Measurements from ENCODE around the gene TNNI3.
A peak's percentile ranks its signal among the peaks of the same experiment; 100 is the strongest.

DNA sequence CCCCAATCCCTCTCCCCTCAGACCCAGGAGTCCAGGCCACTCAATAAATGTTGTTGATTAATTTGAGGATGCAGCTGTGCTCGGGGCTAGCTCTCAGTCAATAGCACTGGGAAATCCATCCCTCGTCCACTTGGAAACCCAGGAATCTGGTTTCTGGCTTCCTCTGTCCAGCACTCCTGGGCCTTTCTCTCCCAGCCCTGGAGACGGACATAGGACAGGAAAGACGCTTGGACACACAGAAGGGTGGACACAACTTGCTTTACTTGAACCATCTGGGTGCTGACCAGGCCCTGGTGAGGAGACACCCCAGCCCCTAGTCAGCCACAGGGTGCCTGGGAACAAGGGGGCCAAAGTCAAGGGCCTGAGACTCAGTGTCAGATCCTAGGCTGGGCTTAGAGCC lies 891 bp upstream of the TNNI3 start:
- TF ChIP-seq, protein P1, sequence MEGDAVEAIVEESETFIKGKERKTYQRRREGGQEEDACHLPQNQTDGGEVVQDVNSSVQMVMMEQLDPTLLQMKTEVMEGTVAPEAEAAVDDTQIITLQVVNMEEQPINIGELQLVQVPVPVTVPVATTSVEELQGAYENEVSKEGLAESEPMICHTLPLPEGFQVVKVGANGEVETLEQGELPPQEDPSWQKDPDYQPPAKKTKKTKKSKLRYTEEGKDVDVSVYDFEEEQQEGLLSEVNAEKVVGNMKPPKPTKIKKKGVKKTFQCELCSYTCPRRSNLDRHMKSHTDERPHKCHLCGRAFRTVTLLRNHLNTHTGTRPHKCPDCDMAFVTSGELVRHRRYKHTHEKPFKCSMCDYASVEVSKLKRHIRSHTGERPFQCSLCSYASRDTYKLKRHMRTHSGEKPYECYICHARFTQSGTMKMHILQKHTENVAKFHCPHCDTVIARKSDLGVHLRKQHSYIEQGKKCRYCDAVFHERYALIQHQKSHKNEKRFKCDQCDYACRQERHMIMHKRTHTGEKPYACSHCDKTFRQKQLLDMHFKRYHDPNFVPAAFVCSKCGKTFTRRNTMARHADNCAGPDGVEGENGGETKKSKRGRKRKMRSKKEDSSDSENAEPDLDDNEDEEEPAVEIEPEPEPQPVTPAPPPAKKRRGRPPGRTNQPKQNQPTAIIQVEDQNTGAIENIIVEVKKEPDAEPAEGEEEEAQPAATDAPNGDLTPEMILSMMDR (IDR thresholded peaks at IDR 0.05 in 2 of 3, conservative IDR thresholded peaks at IDR 0.05 in 1 of 3; ENCODE audit: insufficient read depth in 2 of 3, low read depth in 1 of 3, low read length in 3 of 3), result no peak
- TF ChIP-seq, protein P2, sequence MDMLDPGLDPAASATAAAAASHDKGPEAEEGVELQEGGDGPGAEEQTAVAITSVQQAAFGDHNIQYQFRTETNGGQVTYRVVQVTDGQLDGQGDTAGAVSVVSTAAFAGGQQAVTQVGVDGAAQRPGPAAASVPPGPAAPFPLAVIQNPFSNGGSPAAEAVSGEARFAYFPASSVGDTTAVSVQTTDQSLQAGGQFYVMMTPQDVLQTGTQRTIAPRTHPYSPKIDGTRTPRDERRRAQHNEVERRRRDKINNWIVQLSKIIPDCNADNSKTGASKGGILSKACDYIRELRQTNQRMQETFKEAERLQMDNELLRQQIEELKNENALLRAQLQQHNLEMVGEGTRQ (CRISPR knock-in tag; IDR thresholded peaks at IDR 0.05), result no peak
- TF ChIP-seq ESRRA (IDR thresholded peaks at IDR 0.05; ENCODE audit: borderline replicate concordance, low read depth), result no peak
- TF ChIP-seq, protein P3, sequence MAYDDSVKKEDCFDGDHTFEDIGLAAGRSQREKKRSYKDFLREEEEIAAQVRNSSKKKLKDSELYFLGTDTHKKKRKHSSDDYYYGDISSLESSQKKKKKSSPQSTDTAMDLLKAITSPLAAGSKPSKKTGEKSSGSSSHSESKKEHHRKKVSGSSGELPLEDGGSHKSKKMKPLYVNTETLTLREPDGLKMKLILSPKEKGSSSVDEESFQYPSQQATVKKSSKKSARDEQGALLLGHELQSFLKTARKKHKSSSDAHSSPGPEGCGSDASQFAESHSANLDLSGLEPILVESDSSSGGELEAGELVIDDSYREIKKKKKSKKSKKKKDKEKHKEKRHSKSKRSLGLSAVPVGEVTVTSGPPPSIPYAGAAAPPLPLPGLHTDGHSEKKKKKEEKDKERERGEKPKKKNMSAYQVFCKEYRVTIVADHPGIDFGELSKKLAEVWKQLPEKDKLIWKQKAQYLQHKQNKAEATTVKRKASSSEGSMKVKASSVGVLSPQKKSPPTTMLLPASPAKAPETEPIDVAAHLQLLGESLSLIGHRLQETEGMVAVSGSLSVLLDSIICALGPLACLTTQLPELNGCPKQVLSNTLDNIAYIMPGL (CRISPR knock-in tag; IDR thresholded peaks at IDR 0.05), result no peak
- TF ChIP-seq NCOA1 (IDR thresholded peaks at IDR 0.05; ENCODE audit: low read depth), result no peak
- no peak for TF ChIP-seq FOXK1 (CRISPR knock-in tag; IDR thresholded peaks at IDR 0.05; ENCODE audit: borderline replicate concordance)
- no peak for TF ChIP-seq RB1 (IDR thresholded peaks at IDR 0.05; ENCODE audit: low read depth)
- TF ChIP-seq, protein P4, sequence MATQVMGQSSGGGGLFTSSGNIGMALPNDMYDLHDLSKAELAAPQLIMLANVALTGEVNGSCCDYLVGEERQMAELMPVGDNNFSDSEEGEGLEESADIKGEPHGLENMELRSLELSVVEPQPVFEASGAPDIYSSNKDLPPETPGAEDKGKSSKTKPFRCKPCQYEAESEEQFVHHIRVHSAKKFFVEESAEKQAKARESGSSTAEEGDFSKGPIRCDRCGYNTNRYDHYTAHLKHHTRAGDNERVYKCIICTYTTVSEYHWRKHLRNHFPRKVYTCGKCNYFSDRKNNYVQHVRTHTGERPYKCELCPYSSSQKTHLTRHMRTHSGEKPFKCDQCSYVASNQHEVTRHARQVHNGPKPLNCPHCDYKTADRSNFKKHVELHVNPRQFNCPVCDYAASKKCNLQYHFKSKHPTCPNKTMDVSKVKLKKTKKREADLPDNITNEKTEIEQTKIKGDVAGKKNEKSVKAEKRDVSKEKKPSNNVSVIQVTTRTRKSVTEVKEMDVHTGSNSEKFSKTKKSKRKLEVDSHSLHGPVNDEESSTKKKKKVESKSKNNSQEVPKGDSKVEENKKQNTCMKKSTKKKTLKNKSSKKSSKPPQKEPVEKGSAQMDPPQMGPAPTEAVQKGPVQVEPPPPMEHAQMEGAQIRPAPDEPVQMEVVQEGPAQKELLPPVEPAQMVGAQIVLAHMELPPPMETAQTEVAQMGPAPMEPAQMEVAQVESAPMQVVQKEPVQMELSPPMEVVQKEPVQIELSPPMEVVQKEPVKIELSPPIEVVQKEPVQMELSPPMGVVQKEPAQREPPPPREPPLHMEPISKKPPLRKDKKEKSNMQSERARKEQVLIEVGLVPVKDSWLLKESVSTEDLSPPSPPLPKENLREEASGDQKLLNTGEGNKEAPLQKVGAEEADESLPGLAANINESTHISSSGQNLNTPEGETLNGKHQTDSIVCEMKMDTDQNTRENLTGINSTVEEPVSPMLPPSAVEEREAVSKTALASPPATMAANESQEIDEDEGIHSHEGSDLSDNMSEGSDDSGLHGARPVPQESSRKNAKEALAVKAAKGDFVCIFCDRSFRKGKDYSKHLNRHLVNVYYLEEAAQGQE (IDR thresholded peaks at IDR 0.05; ENCODE audit: borderline replicate concordance), result peak; percentile 29; the same call in 1 of the 2 replicates
- TF ChIP-seq, protein P4 (CRISPR knock-in tag; IDR thresholded peaks at IDR 0.05; ENCODE audit: low read depth), result no peak
- TF ChIP-seq, protein P5, sequence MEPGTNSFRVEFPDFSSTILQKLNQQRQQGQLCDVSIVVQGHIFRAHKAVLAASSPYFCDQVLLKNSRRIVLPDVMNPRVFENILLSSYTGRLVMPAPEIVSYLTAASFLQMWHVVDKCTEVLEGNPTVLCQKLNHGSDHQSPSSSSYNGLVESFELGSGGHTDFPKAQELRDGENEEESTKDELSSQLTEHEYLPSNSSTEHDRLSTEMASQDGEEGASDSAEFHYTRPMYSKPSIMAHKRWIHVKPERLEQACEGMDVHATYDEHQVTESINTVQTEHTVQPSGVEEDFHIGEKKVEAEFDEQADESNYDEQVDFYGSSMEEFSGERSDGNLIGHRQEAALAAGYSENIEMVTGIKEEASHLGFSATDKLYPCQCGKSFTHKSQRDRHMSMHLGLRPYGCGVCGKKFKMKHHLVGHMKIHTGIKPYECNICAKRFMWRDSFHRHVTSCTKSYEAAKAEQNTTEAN (CRISPR knock-in tag; IDR thresholded peaks at IDR 0.05), result no peak
- TF ChIP-seq ZNF830 (CRISPR knock-in tag; IDR thresholded peaks at IDR 0.05), result no peak
